GM12865 (cell line): Measurements from ENCODE around the gene PCDHGA4.
A peak's percentile ranks its signal among the peaks of the same experiment; 100 is the strongest.
"Not testable (repeated sequence)": the region's sequence is repeated elsewhere in the genome, so short reads cannot be mapped to it uniquely, and the experiment has no call there.

Source experiments
- DNase-seq: peaks from one replicate; pipeline ENCODE4 v3.0.0; 2010; ENCODE audit warnings: low read depth
- H3K4me3 ChIP-seq: 2 replicates; pipeline ENCODE4 v1.5.1; 2011; ENCODE audit warnings: mild to moderate bottlenecking, low read depth, low read length, control low read depth
- TF ChIP-seq, protein P1 (sequence below): IDR thresholded peaks from 2 replicates; pipeline ENCODE4 v1.5.1; 2011; ENCODE audit warnings: low read length, control low read depth, low read depth, inconsistent platforms; ENCODE audit not compliant: insufficient read depth; ENCODE audit errors: missing control alignments

The PCDHGA4 gene

DNA sequence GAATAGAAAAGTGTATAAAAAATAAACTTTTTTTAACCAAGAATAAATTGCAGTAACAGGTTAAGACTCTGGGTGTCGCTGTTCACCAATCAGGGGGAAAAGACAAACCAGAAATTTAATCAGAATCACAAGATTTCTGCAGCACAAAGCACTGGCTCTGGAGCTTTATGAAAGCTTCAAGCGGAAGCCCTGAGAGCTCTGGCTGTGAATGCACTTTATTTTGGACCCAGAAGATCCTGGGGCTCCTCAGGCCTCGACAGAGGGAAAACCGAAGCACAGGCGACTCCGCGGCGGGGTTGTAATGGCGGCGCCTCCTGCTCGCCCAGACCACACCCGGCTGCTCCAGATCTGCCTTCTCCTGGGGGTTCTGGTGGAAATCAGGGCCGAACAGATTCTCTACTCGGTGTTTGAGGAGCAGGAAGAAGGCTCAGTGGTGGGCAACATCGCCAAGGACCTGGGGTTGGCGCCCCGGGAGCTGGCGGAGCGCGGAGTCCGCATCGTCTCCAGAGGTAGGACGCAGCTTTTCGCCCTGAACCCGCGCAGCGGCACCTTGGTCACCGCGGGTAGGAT, at the start of gene PCDHGA4:
Gene PCDHGA4 (plus strand): TSS at position 122 of the 570 bp plus-strand sequence. CDS start 87 bp downstream, at position 209.
- DNase-seq = no peak
- TF ChIP-seq, protein P1, sequence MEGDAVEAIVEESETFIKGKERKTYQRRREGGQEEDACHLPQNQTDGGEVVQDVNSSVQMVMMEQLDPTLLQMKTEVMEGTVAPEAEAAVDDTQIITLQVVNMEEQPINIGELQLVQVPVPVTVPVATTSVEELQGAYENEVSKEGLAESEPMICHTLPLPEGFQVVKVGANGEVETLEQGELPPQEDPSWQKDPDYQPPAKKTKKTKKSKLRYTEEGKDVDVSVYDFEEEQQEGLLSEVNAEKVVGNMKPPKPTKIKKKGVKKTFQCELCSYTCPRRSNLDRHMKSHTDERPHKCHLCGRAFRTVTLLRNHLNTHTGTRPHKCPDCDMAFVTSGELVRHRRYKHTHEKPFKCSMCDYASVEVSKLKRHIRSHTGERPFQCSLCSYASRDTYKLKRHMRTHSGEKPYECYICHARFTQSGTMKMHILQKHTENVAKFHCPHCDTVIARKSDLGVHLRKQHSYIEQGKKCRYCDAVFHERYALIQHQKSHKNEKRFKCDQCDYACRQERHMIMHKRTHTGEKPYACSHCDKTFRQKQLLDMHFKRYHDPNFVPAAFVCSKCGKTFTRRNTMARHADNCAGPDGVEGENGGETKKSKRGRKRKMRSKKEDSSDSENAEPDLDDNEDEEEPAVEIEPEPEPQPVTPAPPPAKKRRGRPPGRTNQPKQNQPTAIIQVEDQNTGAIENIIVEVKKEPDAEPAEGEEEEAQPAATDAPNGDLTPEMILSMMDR = peak; percentile 16
- no peak within 1 kb of the TSS for H3K4me3 ChIP-seq

DNA sequence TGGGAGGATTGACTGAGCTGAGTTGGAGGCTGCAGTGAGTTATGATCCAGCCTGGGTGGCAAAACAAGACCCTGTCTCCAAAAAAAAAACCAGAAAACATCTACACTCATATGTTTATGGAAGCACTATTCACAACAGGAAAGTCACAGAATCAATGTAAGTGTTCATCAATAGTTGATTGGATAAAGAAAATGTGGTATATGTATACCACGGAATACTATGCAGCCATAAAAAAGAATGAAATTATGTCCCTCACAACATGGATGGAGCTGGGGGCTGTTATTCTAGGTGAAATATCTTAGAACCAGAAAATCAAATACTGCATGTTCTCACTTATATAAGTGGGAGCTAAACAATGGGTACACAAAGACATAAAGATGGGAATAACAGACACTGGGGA, 48.2 kb upstream of the PCDHGA4 start:
- TF ChIP-seq, protein P1 = no peak
- H3K4me3 ChIP-seq = no peak overlapping the region
- no peak for DNase-seq

DNA sequence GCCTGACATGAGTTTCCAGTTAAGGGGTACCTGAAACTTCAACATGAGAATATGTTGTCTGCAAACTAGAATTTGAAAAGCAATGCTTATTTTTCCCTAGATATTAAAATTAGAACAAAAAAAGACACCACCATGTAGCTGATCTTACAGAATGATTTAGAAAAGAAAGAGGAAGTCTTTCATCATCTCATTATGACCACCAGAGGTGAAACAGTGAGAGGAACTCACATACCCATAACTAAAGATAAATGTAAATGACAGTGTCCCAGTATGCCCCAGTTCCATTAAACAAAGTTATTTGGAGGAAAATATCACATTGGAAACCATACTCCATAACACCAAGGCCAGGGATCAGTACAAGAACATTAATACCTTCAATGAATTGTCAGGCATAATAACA, 41.1 kb upstream of the PCDHGA4 start:
- no peak for DNase-seq
- TF ChIP-seq, protein P1 = no peak
- no peak overlapping the region for H3K4me3 ChIP-seq

DNA sequence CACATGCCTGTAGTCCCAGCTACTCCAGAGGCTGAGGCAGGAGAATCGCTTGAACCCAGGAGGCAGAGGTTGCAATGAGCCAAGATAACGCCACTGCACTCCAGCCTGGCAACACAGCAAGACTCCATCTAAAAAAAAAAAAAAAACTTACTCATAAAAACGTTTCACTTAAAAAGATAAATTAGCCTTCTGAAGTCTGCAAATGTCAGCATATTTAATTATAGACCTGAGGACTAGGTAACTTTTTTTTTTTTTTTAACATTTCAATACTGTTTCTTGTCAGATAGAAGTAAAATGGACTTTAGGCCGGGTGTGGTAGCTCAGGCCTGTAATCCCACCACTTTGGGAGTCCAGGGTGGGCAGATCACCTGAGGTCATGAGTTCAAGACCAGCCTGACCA, 37.9 kb upstream of the PCDHGA4 start:
- not testable (repeated sequence) for DNase-seq, H3K4me3 ChIP-seq

DNA sequence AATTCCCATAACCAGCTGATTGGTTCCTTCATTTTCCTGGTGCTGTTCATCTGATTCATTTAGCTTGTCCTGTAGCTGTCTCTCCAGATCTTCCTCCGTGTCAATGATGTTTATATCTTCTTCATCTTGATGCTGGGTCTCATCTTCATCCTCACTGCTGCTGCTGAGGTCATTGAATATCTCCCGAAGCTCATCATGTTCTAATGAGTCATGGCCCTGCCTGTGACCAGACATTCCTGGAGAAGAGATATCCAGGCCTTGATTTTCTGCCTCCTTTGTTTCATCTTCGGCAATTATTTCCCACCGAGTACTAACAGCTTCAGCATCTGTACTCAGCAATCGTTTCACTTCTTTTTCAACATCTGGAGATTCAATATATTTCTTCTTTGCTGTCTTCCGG, 35.6 kb upstream of the PCDHGA4 start:
- H3K4me3 ChIP-seq = no peak overlapping the region
- no peak for DNase-seq
- TF ChIP-seq, protein P1 = no peak

DNA sequence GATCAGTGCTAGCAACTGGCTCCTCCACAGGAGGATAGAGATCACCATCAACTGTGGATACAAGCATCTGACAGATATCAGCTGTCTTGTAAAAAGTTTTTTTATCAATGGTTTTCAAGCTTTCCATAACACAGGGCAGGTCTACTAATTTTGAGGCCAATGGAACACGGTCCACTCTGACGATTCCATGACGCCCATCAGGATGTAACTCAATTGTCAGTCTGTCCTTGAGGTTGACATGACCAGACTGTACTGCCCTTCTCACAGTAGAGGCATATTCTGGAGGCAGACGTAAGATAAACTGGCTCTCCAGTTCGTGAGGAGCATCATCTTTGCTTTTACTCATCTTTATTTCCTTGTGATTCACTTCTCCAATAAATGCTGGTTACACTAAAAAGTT, 35.1 kb upstream of the PCDHGA4 start:
- H3K4me3 ChIP-seq = peak overlapping the region; percentile 92
- TF ChIP-seq, protein P1 = no peak
- DNase-seq = no peak

DNA sequence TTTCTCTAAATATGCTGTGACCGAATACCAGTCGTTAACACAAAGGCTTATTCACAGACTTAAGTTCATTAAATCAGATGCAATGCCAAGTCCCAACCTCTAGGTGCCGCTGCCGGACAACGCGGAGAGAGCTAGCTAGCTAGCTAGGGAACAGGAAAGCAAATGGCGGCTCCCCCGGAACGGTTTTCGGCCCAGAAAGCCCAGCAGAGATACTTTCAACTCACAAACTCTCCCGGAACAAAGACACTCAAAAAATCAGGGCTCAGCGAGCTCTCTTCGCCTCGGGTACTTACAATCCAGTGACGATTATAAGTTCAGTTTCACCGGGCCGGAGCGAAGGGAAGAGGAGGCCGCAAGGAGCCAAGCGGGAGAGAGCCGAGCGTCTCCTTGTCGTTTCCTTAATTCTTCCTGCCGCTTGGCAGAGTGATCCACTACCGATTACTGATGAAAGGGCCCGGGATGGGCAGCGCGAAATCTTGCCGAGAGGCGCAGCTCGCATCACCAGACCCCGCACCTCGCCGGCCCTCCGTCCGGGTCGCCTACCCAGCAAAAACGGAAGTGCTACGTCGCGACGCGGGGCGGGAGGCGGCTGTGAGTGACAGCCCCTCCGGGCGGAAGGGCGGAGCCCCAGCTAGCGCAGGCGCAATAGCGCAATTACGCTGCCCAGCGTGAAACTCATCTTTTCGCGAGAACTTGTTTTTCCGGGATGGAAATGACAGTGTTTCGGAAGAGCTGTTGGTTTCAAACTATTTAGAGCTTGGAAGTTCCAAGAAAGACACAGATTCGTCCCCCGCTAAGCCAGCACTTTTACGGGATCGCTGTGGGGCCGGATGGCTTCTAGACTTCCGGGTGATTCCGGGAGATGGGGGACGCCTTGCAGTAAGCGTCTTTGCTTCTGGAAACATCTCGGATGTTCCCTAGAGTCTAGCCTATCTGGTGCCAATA, 34.3 kb upstream of the PCDHGA4 start, which contains the start of gene TAF7:
Gene TAF7 (minus strand): TSS at position 560 of the 945 bp plus-strand sequence. CDS start 740 bp downstream, outside the sequence.
- peak; percentile 97 for DNase-seq
- H3K4me3 ChIP-seq = peak within 1 kb of the TSS; percentile 92
- TF ChIP-seq, protein P1 = peak; percentile 85
